Endothelial cell (in vitro differentiated cells): ENCODE results near the gene NLK. TPM values are rescaled to one million over a fixed set of nuclear protein-coding genes. Genes with fewer than 3 reads are reported as not detected.

ENCODE experiments used
- DNase-seq: peaks from one replicate; pipeline ENCODE4 v3.0.0; 2021; ENCODE audit warnings: low spot score
- H3K27ac Mint-ChIP-seq: one replicate; pipeline ENCODE4 v1.8.0; 2021; ENCODE audit warnings: mixed read lengths, inconsistent platforms; ENCODE audit not compliant: unreplicated experiment
- H3K27me3 Mint-ChIP-seq: one replicate; pipeline ENCODE4 v1.8.0; 2021; ENCODE audit warnings: mild to moderate bottlenecking, moderate library complexity, mixed read lengths, inconsistent platforms; ENCODE audit not compliant: unreplicated experiment
- H3K36me3 Mint-ChIP-seq: one replicate; pipeline ENCODE4 v1.8.0; 2021; ENCODE audit warnings: mild to moderate bottlenecking, low read depth, mixed read lengths, inconsistent platforms; ENCODE audit not compliant: unreplicated experiment
- H3K4me1 Mint-ChIP-seq: one replicate; pipeline ENCODE4 v1.8.0; 2021; ENCODE audit warnings: mild to moderate bottlenecking, mixed read lengths, inconsistent platforms; ENCODE audit not compliant: unreplicated experiment
- H3K4me3 Mint-ChIP-seq: one replicate; pipeline ENCODE4 v1.8.0; 2021; ENCODE audit warnings: mild to moderate bottlenecking, mixed read lengths, inconsistent platforms; ENCODE audit not compliant: unreplicated experiment
- H3K9me3 Mint-ChIP-seq: one replicate; pipeline ENCODE4 v1.8.0; 2021; ENCODE audit warnings: mixed read lengths, inconsistent platforms; ENCODE audit not compliant: unreplicated experiment
- long read RNA-seq: library from polyadenylated mRNA; unstranded; transcript quantifications from one replicate; pipeline ENCODE4 v2.0.0, GENCODE V29; 2020; ENCODE audit not compliant: unreplicated experiment
- total RNA-seq: library from RNA; stranded (reverse); fragmentation: NEBNext Ultra II Directional; extraction: Animal tissue kit (Norgen Biotek cat#: 25700); gene quantifications from one replicate; pipeline ENCODE4 v1.2.1, GENCODE V29; 2021; ENCODE audit not compliant: unreplicated experiment
- TF ChIP-seq, protein P1 (sequence below): fragments of 200-600 bp; sonication (generic); IDR thresholded peaks from one replicate; pipeline ENCODE4 v1.5.0; 2021; ENCODE audit warnings: antibody characterized with exemption; ENCODE audit not compliant: unreplicated experiment

The NLK gene
- 53.7 TPM for total RNA-seq
- long read RNA-seq, partial matches to known transcripts: 1 of 3 reads
- long read RNA-seq, other reads (novel, unspliced or antisense): 1 of 3 reads

DNA sequence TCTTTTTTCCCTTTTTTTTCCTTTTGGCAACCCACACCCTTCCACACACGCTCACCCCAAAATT, at the start of gene NLK:
NLK (plus strand) TSS at position 21 of the 64 bp plus-strand sequence. CDS start 197 bp downstream, outside the sequence.
- Mint-ChIP-seq H3K27ac (peak within 1 kb of the TSS; percentile 40), H3K27me3 (peaks cover 6% of the 10 kb centered on the region), H3K9me3 (no peaks in the 10 kb centered on the region), H3K4me1 (peaks cover 51% of the 10 kb centered on the region), H3K4me3 (peak within 1 kb of the TSS; percentile 87), H3K36me3 (peaks cover 6% of the 10 kb centered on the region)
- TF ChIP-seq, protein P1, sequence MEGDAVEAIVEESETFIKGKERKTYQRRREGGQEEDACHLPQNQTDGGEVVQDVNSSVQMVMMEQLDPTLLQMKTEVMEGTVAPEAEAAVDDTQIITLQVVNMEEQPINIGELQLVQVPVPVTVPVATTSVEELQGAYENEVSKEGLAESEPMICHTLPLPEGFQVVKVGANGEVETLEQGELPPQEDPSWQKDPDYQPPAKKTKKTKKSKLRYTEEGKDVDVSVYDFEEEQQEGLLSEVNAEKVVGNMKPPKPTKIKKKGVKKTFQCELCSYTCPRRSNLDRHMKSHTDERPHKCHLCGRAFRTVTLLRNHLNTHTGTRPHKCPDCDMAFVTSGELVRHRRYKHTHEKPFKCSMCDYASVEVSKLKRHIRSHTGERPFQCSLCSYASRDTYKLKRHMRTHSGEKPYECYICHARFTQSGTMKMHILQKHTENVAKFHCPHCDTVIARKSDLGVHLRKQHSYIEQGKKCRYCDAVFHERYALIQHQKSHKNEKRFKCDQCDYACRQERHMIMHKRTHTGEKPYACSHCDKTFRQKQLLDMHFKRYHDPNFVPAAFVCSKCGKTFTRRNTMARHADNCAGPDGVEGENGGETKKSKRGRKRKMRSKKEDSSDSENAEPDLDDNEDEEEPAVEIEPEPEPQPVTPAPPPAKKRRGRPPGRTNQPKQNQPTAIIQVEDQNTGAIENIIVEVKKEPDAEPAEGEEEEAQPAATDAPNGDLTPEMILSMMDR: no peak
- no peak for DNase-seq

DNA sequence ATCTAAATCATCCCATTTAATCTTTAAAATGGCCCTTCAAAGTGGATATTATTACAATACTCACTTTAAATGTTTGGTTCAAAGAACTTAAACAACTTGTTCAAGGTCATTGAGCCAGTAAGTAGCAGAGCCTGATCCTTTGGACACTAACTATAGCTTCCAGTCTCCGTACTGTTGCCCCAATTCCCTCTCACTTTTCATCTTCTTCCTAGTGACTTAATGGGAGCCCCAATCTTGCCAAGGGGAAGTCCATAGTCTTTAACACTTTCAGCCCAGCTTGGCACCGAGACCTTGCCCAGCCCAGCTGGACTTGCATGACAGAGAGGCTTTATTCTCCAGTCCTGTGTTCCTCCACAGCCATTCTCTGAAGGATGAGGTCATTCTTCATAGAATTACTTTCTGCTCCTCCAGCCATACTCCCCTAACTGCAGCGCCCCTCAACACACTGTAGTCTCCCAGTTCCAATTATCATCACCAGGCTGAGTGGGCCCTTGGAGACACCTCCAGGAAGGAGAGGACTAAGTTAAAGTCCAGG, 49.2 kb upstream of the NLK start:
- Mint-ChIP-seq H3K27me3 (peaks cover 3% of the 10 kb centered on the region), H3K4me1 (peaks cover 4% of the 10 kb centered on the region), H3K9me3 (no peaks in the 10 kb centered on the region), H3K36me3 (no peaks in the 10 kb centered on the region), H3K4me3 (no peak overlapping the region), H3K27ac (no peak overlapping the region)
- TF ChIP-seq, protein P1: no peak
- DNase-seq: no peak

DNA sequence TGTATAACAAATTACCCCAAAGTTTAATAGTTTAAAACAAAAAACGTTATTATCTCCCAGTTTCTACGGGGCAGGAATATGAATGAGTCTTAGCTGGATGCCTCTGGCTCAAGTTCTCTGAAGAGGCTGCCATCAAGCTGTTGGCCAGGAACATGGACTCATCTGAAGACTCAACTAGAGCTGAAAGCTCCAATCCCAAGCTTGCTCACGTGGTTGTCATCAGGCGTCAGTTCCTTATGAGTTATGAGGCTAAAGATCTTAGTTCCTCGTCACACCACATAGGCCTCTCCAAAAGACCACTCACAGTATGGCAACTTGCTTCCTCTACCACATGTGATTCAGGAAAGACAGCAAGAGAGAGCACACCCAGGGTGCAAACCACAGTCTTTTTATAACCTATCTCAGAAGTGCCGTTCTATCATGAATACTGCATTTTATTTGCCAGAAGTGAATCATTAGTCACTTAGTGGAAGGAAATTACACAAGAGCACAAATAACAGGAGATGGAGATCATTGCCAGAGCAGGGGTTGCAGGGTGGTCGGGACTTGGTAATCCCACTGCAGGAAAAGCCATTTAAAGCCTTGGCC, 48.7 kb upstream of the NLK start:
- no peaks in the 10 kb centered on the region for H3K36me3 Mint-ChIP-seq
- no peak for DNase-seq
- TF ChIP-seq, protein P1: no peak
- H3K27me3 Mint-ChIP-seq: peaks cover 3% of the 10 kb centered on the region
- H3K4me1 Mint-ChIP-seq: peaks cover 3% of the 10 kb centered on the region
- H3K4me3 Mint-ChIP-seq: no peak overlapping the region
- H3K9me3 Mint-ChIP-seq: no peaks in the 10 kb centered on the region
- no peak overlapping the region for H3K27ac Mint-ChIP-seq

DNA sequence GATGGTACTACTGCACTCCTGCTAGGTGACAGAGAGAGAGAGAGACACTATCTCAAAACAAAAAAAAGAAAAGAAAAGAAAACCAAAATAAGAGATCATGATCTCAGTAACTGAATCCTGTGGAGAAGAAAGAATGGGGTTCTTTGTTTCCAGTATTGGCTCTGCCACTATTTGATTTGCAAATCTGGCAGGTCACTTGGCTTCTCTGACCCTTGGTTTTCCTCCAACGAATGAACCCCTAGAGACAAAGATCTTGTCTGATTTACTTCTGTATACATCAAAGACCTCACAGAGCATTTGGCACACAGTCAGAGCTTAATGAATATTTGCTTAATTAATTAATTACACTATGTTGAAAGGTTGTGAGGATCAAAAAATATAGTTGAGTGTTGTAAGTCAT, 47.9 kb upstream of the NLK start:
- H3K4me3 Mint-ChIP-seq: no peak overlapping the region
- no peaks in the 10 kb centered on the region for H3K4me1 Mint-ChIP-seq
- H3K9me3 Mint-ChIP-seq: no peaks in the 10 kb centered on the region
- no peak for DNase-seq
- no peaks in the 10 kb centered on the region for H3K36me3 Mint-ChIP-seq
- H3K27ac Mint-ChIP-seq: no peak overlapping the region
- TF ChIP-seq, protein P1: no peak
- peaks cover 3% of the 10 kb centered on the region for H3K27me3 Mint-ChIP-seq

DNA sequence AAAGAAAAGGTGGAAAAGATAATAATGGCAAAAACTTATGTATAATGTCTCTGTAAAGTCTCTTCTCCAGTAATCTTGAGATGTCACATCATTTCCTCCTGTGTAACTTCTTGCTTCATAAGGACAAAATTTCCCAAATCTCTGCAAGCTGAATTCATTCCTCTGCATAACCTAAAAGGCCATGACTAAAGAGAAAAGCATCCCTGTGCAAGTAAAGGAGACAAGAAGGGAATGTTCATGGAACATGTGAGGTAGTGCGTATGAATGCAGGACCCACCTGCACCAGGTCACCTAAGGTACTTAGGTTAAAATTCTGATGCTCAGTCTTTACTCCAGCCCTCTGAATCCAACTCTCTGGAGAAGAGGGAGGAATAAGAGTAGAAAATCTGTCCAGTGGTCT, 46.9 kb upstream of the NLK start:
- Mint-ChIP-seq H3K27ac (no peak overlapping the region), H3K27me3 (peaks cover 3% of the 10 kb centered on the region), H3K4me3 (no peak overlapping the region), H3K4me1 (no peaks in the 10 kb centered on the region), H3K36me3 (no peaks in the 10 kb centered on the region), H3K9me3 (no peaks in the 10 kb centered on the region)
- TF ChIP-seq, protein P1: no peak
- no peak for DNase-seq
